AG10803 (cell line): Measurements from ENCODE around the gene ANKRD23.

Source experiments
- DNase-seq: peaks from one replicate; pipeline ENCODE4 v3.0.0; 2010; ENCODE audit warnings: low read depth
- H3K4me3 ChIP-seq: 2 replicates; pipeline ENCODE4 v1.5.1; 2011; ENCODE audit warnings: mild to moderate bottlenecking, low read length, control low read depth
- TF ChIP-seq, protein P1 (sequence below): conservative IDR thresholded peaks from 2 replicates; pipeline ENCODE4 v1.5.1; 2011; ENCODE audit warnings: mild to moderate bottlenecking, low read length, control low read depth, inconsistent platforms

The ANKRD23 gene

DNA sequence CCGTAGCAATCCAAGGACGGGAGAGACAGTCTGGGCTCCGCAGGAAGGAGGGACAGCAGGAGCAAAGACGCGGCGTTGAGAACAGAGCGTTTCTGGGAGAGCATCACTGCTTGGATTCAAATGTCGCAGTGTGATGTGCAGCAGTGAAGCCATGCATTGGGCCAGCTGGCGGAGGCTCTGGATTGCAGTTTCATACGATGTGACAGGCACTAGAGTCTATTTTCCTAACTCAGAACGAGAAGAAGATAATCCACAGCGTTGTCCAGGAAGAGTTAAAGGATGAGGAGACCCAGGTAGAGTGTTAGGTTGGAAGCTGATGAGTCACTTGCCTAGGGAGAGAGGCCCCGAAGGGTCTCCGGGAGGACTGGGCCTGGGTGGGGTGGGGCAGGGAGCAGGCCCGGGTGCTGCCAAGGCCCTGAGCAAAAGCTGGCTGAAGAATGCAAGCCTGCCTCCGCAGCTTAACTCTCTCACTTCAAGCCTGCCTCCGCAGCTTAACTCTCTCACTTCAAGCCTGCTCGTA lies 43.7 kb upstream of the ANKRD23 start:
- no peak for DNase-seq
- TF ChIP-seq, protein P1, sequence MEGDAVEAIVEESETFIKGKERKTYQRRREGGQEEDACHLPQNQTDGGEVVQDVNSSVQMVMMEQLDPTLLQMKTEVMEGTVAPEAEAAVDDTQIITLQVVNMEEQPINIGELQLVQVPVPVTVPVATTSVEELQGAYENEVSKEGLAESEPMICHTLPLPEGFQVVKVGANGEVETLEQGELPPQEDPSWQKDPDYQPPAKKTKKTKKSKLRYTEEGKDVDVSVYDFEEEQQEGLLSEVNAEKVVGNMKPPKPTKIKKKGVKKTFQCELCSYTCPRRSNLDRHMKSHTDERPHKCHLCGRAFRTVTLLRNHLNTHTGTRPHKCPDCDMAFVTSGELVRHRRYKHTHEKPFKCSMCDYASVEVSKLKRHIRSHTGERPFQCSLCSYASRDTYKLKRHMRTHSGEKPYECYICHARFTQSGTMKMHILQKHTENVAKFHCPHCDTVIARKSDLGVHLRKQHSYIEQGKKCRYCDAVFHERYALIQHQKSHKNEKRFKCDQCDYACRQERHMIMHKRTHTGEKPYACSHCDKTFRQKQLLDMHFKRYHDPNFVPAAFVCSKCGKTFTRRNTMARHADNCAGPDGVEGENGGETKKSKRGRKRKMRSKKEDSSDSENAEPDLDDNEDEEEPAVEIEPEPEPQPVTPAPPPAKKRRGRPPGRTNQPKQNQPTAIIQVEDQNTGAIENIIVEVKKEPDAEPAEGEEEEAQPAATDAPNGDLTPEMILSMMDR, result no peak
- no peak overlapping the region for H3K4me3 ChIP-seq

DNA sequence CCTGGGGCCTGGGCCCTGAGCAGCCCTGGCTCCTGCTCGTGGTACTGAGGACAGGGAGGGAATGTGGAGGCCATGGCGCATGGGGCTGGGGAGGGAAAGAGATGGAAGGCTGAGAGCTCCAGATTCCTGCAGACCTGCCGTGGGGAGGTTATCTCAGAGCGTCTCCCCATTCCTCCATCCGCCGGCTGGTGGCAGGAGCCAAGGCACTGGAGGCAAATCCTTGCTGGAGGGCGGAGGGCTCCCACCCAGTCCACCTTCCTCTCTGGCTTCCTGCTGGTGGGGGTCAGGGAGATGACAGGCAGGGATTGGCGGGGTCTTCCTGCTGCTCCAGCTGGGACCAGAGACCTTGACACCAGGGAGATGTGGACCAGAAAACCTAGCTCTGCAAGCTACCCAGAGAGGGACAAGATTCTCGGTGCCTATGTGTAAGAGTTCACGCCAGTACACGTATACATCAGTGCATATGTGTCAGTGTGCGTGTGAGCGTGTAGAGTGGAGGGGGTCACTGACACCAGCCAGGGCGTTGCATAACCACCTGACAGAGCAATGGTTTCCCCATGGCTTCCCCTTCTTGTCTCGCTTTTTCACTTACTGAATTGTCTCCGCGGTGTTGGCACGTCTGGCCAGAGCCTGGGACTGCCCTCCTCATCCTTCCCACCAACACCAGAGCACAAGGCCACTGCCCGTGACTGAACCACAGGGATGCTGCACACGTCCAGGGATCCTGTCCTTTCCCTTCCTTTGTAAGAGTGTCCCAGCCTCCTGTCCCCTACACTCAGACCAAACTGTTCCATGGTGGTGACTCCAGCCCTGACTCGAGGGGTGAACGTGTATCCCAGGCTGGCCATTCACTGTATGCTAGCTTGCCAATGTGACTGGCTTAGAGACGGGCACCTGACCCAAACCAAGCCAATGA lies 41.9 kb upstream of the ANKRD23 start:
- H3K4me3 ChIP-seq, result no peak overlapping the region
- no peak for DNase-seq
- TF ChIP-seq, protein P1, result no peak

DNA sequence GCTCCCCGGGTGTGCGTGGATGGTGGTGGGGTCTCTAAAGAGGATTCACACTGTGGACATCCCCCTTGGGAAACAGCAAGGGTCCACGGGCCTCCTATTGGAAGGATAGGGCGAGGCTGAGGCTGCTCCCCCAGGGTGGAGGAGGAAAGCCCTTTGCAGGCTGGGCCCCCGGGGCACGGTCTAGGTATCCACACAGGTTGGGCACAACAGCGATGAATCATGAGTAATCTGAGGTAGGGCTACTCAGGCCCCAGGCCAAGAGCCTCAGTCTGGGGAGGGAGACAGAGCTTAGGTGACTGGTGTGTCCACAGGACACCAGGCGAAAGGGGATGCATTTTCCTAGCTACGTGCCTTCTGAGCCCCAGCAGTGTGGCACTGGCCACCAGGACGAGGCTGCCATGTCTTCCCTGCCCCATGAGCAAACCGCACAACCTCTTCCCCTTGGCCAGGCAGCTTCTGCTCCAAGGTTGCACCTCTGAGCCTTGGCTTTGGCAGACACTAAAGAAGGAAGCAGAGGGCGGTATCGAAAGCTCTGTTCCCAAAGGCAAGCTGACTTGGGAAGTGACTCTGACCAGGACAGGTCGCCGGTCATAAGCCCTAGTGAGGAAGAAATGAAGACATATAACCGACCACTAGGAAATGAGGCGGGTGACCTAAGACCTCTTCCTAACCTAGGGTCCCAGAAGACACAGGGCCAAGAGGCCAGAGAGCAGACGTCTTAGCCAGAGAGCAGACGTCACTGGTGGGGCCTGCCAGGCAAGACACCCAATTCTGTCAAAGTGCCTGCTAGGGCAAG lies 40.7 kb upstream of the ANKRD23 start:
- DNase-seq, result no peak
- no peak overlapping the region for H3K4me3 ChIP-seq
- TF ChIP-seq, protein P1, result no peak

DNA sequence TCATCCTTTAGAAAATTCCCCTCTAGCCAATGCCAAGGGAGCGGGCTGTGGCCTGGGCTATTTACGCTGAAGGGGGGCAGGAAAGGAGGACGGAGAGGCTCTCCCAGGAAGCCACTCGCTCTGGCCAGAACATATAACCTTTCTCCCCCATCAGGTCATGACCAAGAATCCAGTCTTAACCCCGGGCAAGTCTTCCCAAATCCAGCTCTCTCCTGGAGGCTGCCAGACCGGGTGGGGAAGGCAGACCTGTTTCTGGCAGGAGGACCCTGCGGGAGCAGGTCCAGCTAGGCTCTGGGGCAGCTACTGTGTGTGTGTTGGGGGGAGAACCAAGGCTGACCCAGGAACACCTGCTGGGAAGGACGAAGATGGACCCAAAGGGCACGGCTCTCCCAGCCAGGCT lies 39.5 kb upstream of the ANKRD23 start:
- DNase-seq, result no peak
- H3K4me3 ChIP-seq, result no peak overlapping the region
- TF ChIP-seq, protein P1, result no peak

DNA sequence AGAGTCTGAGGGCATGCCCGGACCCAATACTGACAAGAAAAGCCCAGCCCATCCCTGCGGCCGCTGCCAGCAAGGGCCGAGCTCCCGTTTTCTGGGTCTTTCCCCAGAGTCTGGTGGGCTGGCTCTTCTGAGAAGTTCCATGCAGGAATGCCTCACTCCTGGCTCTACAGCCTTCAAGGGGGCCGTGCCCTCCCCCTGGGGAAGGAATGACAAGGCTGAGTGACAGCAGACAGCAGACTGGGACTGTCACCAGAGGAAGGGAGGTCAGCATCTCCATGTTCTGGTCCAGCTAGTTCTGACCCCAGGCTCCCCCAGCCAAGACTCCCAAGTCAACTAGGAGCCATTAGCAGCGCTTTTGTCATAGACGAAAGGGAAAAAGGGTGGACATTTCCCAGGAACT lies 39.1 kb upstream of the ANKRD23 start:
- no peak overlapping the region for H3K4me3 ChIP-seq
- TF ChIP-seq, protein P1, result no peak
- no peak for DNase-seq

DNA sequence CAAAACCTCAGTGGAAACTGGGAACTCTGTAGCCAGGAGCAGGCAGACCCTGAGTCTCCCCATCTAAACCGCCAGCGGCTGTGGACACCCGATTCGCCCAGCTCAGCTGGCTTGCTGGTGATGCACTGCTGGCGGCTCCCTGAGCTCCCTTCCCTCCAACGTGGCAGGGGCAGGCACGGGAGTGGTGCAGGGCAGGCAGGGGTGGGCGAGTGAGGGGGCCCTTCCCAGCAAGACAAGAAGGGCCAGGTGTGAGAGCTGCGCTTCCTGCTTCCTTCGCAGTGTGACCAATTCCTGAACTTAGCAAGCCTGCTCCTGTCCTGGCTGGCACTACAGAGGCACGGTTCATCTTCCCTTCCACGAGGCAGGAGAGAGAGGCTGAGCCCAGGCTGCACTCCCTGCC lies 38.4 kb upstream of the ANKRD23 start:
- TF ChIP-seq, protein P1, result no peak
- no peak overlapping the region for H3K4me3 ChIP-seq
- no peak for DNase-seq
